ENCODE data around the gene HSD11B2. TPM values are rescaled to one million over a fixed set of nuclear protein-coding genes. Genes with fewer than 3 reads are reported as not detected.

The HSD11B2 gene
- 1.3 to 2.3 TPM (median 2.0 TPM) in 5 replicates for total RNA-seq (2022; extraction: Qiagen RNA extraction)

GRCh38 chr16:67430977-67431774 lies at the start of gene HSD11B2:
Gene HSD11B2, plus strand, starts transcription at chr16:67431121. Its CDS starts 128 bp downstream, at chr16:67431249.

DNA sequence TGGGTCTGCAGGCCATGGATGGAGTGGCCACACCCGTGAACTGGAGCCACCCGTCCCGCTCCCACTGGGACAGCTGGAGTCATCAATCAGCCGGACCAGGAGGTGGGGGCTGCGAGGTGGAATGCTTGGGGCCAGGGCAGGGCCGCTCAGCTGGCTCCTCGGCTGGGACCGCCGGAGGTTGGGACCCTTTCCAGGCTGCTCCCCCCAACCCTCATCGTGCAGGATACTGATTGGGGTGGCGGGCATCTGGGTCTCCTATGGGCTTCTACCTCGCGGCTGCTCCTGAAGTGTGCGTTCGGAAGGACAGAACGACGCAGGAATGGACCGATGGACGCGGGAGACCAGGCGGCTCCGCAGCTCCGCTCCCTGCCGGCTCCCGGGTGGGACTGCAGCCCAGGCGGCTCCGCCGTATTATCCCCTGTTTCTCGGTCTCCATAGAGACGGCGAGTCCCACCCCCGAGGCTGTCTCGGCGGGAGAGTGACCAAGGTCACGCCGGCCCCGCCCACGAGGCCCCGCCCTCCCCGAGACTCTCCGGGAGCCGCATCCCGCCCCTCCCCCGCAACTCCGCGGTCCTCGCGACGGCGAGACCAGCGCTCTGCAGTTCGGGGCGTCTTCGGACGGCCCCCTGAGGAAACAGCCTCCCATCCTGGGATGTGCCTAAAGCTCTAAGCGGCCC lies 37.7 kb upstream of the HSD11B2 start, which contains the start of gene TPPP3:
Gene TPPP3 (minus strand): TSS at position 388 of the 677 bp plus-strand sequence. CDS start 2,387 bp downstream, outside the sequence.

DNA sequence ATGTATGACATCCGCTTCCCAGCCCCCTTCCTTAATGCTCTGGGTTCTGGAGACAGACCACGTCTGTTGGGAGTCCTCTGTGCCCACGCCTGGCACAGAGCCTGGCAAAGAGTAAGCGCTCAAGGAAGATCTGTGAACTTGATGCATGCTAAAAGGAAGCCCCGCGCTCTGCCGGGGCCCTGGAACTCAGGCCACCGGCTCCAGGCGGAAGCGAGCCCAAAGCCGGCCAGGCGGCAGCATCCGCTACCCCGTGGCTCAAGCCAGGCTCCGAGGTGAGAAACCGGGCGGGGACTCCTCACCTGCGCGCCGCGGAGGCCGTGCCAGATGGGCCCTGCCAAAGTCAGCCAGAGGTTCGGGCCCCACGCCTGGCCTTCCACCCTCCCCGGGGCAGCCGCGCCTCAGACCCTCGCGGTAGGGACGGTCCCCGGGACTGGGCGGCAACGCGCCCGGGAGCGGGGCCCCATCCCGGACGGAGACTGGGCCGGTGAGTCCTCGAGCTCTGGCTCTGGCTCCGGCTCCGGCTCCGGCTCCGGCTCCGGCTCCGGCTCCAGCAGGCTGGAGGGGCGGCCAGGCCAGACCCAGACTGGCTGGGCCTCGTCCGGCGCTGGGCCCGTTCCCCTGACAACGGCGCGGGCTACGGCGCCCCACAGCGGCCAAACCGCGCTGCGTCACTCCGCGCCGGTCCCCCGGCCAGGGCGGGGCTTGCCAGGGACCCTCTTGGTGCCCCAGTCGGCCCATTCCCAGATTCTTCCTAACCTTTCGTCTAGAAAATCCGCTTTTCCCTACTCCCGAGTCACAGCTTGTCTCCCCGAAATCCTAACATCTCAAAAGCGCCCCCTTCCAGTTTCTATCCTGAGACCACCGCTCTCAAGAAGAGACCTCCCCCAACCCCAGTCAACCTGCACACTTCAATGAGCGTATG lies 14.8 kb upstream of the HSD11B2 start, which contains the start of gene ZDHHC1:
Gene ZDHHC1 (minus strand): TSS at position 606 of the 922 bp plus-strand sequence. CDS start 8,702 bp downstream, outside the sequence.

DNA sequence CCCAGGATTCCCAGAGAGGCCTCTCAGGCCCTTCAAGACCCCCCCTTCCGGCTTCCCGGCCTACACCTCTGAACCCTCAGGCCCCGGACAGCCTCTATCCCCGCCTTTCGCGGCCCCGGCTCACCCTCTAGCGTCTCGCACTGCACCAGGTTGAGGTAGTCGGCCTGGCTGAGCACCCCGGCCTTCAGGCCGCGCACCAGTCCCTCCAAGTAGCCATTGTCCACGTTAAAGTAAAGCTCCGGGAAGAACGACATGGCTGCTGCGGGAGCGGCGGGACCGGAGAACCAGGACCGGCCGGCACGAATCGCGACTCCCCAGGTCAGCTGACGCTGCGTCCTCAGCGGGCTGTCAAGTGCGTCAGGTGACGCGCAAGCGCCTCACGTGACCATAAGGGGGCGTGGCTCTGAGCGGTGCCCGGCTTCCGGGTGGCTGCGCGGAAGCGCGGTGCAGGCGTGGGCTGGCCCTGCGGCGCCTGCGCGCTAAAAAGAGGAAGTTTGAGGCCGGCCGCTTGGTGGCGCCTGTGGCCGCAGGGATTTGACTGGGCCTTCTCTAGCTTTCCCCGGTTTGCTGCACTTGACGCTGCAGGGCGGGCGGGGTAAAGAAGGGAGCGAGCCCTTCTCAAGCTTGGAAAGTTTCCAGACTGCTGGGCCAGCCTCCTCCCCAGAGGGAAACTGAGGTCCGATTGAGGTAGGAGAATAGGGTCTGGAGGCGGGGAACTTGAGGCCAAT lies 50.1 kb downstream of the HSD11B2 start, which contains the start of gene ATP6V0D1:
Gene ATP6V0D1 (minus strand): TSS at position 325 of the 728 bp plus-strand sequence. CDS start 71 bp downstream, at position 254.

DNA sequence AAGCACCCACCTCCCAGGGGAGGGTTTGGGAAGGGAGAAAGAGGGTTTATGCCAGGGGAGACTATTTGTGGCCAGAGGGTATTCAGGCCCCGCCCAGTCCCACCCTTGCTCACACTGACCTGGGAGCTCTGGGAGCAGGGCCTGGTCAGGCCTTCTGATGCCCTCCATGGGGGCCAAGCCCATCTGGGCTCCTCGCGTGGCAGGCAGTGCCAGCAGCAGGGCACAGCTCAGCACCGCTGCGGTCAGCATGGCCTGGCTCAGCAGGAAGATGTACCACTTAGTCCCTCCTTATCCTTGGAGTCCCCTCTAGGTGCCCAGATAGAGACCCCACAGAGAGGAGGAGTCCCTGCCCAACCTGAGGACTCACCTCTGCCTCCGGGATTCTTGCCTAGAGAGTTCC lies 52.2 kb downstream of the HSD11B2 start, which contains the start of gene AGRP:
Gene AGRP (minus strand): TSS at position 398 of the 400 bp plus-strand sequence. CDS start 149 bp downstream, at position 249.

Other genes starting within 250 kb of the HSD11B2 start
- gene MATCAP1, start 247.2 kb upstream of the HSD11B2 start, total RNA-seq (2022; extraction: Qiagen RNA extraction), result 4.3 to 7.2 TPM (median 6.4 TPM) in 5 replicates
- gene EXOC3L1, start 241.0 kb upstream of the HSD11B2 start, total RNA-seq (2022; extraction: Qiagen RNA extraction), result 0.07 to 0.24 TPM (median 0.07 TPM) in 3 of 5 replicates, not detected in the others
- gene E2F4, start 239.0 kb upstream of the HSD11B2 start, total RNA-seq (2022; extraction: Qiagen RNA extraction), result 79.5 to 101 TPM (median 99.3 TPM) in 5 replicates
- gene ELMO3, start 232.0 kb upstream of the HSD11B2 start, total RNA-seq (2022; extraction: Qiagen RNA extraction), result 0.93 to 1.7 TPM (median 1.3 TPM) in 5 replicates
- gene TMEM208, start 204.0 kb upstream of the HSD11B2 start, total RNA-seq (2022; extraction: Qiagen RNA extraction), result 79.6 to 102 TPM (median 96.1 TPM) in 5 replicates
- gene FHOD1, start 183.6 kb upstream of the HSD11B2 start, total RNA-seq (2022; extraction: Qiagen RNA extraction), result 38.5 to 60.0 TPM (median 51.3 TPM) in 5 replicates
- 1.3 to 1.8 TPM (median 1.7 TPM) in 5 replicates for gene SLC9A5, start 182.1 kb upstream of the HSD11B2 start, total RNA-seq (2022; extraction: Qiagen RNA extraction)
- gene PLEKHG4, start 151.6 kb upstream of the HSD11B2 start, total RNA-seq (2022; extraction: Qiagen RNA extraction), result 12.3 to 18.7 TPM (median 16.7 TPM) in 5 replicates
- gene KCTD19, start 104.4 kb upstream of the HSD11B2 start, total RNA-seq (2022; extraction: Qiagen RNA extraction), result 0.09 to 0.46 TPM (median 0.21 TPM) in 5 replicates
- 0.09 to 0.23 TPM (median 0.09 TPM) in 3 of 5 replicates, not detected in the others for gene LRRC36, start 104.3 kb upstream of the HSD11B2 start, total RNA-seq (2022; extraction: Qiagen RNA extraction)
- gene TPPP3, start 37.6 kb upstream of the HSD11B2 start, total RNA-seq (2022; extraction: Qiagen RNA extraction), result 8.5 to 14.6 TPM (median 13.3 TPM) in 5 replicates
- gene ZDHHC1, start 14.6 kb upstream of the HSD11B2 start, total RNA-seq (2022; extraction: Qiagen RNA extraction), result 4.9 to 7.6 TPM (median 7.3 TPM) in 5 replicates
- 99.2 to 120 TPM (median 116 TPM) in 5 replicates for gene ATP6V0D1, start 50.0 kb downstream of the HSD11B2 start, total RNA-seq (2022; extraction: Qiagen RNA extraction)
- gene AGRP, start 52.4 kb downstream of the HSD11B2 start, total RNA-seq (2022; extraction: Qiagen RNA extraction), result not detected in 5 replicates
- gene RIPOR1, start 97.7 kb downstream of the HSD11B2 start, total RNA-seq (2022; extraction: Qiagen RNA extraction), result 39.0 to 48.1 TPM (median 42.2 TPM) in 5 replicates
- gene CTCF, start 131.4 kb downstream of the HSD11B2 start, total RNA-seq (2022; extraction: Qiagen RNA extraction), result 33.0 to 40.9 TPM (median 35.4 TPM) in 5 replicates
- 1.3 to 1.8 TPM (median 1.7 TPM) in 5 replicates for gene CARMIL2, start 214.0 kb downstream of the HSD11B2 start, total RNA-seq (2022; extraction: Qiagen RNA extraction)
- gene ACD, start 229.1 kb downstream of the HSD11B2 start, total RNA-seq (2022; extraction: Qiagen RNA extraction), result 27.6 to 38.3 TPM (median 36.3 TPM) in 5 replicates
- gene PARD6A, start 229.8 kb downstream of the HSD11B2 start, total RNA-seq (2022; extraction: Qiagen RNA extraction), result 1.0 to 2.3 TPM (median 1.8 TPM) in 5 replicates
- gene ENKD1, start 235.6 kb downstream of the HSD11B2 start, total RNA-seq (2022; extraction: Qiagen RNA extraction), result 6.7 to 12.9 TPM (median 12.3 TPM) in 5 replicates
- 0.16 to 0.19 TPM (median 0.18 TPM) in 3 of 5 replicates, not detected in the others for gene C16orf86, start 235.7 kb downstream of the HSD11B2 start, total RNA-seq (2022; extraction: Qiagen RNA extraction)